ENCODE data around the gene SVIP. TPM values are rescaled to one million over a fixed set of nuclear protein-coding genes. Genes with fewer than 3 reads are reported as not detected.

SVIP gene
- total RNA-seq, 1 experiment from 2014 or later, result 49.9 TPM

- CTCF ChIA-PET, result no interaction called here
- Mint-ChIP-seq H3K4me3 (ENCODE audit: low read depth, unreplicated experiment) (no peak overlapping the region), H3K27me3 (ENCODE audit: unreplicated experiment) (no peaks in the 10 kb centered on the region), H3K4me1 (ENCODE audit: low read depth, unreplicated experiment) (peaks cover 18% of the 10 kb centered on the region), H3K9me3 (ENCODE audit: low read depth, unreplicated experiment) (no peaks in the 10 kb centered on the region), H3K27ac (ENCODE audit: unreplicated experiment) (no peak overlapping the region), H3K36me3 (ENCODE audit: insufficient read depth, unreplicated experiment) (no peaks in the 10 kb centered on the region)
- intact Hi-C loops (cut with micrococcal nuclease; ENCODE audit: unreplicated experiment), result no loop called here
- TF ChIP-seq, protein P1, sequence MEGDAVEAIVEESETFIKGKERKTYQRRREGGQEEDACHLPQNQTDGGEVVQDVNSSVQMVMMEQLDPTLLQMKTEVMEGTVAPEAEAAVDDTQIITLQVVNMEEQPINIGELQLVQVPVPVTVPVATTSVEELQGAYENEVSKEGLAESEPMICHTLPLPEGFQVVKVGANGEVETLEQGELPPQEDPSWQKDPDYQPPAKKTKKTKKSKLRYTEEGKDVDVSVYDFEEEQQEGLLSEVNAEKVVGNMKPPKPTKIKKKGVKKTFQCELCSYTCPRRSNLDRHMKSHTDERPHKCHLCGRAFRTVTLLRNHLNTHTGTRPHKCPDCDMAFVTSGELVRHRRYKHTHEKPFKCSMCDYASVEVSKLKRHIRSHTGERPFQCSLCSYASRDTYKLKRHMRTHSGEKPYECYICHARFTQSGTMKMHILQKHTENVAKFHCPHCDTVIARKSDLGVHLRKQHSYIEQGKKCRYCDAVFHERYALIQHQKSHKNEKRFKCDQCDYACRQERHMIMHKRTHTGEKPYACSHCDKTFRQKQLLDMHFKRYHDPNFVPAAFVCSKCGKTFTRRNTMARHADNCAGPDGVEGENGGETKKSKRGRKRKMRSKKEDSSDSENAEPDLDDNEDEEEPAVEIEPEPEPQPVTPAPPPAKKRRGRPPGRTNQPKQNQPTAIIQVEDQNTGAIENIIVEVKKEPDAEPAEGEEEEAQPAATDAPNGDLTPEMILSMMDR (IDR thresholded peaks at IDR 0.05; ENCODE audit: unreplicated experiment), result no peak
- no peak for DNase-seq
- no TSS peak for BruUV-seq (replicated peaks)
These were observed 22.2 kb downstream of the SVIP start for GRCh38 chr11:22807391-22807790.

DNA sequence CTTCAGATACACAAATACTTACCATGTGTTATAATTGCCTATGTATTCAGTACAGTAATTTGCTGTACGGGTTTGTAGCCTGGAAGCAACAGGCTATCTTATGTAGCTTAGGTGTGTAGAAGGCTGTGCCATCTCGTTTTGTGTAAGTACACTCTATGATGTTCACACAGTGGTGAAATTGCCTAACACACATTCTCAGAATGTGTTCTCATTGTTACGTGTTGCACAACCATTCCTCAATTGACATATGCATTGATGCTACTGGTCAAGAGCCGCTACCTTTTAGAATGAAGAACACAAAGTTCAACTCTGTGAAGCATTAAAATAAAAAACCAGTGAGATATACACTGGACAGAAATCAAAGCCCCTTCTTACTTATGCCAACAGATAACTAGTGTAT, 26.7 kb downstream of the SVIP start:
- DNase-seq, result no peak
- H3K27ac Mint-ChIP-seq (ENCODE audit: unreplicated experiment), result no peak overlapping the region
- no TSS peak for BruUV-seq (replicated peaks)
- H3K36me3 Mint-ChIP-seq (ENCODE audit: insufficient read depth, unreplicated experiment), result no peaks in the 10 kb centered on the region
- no peak overlapping the region for H3K4me3 Mint-ChIP-seq (ENCODE audit: low read depth, unreplicated experiment)
- H3K27me3 Mint-ChIP-seq (ENCODE audit: unreplicated experiment), result no peaks in the 10 kb centered on the region
- peaks cover 8% of the 10 kb centered on the region for H3K4me1 Mint-ChIP-seq (ENCODE audit: low read depth, unreplicated experiment)
- TF ChIP-seq, protein P1 (IDR thresholded peaks at IDR 0.05; ENCODE audit: unreplicated experiment), result no peak
- CTCF ChIA-PET, result no interaction called here
- H3K9me3 Mint-ChIP-seq (ENCODE audit: low read depth, unreplicated experiment), result no peaks in the 10 kb centered on the region
- intact Hi-C loops (cut with micrococcal nuclease; ENCODE audit: unreplicated experiment), result no loop called here

DNA sequence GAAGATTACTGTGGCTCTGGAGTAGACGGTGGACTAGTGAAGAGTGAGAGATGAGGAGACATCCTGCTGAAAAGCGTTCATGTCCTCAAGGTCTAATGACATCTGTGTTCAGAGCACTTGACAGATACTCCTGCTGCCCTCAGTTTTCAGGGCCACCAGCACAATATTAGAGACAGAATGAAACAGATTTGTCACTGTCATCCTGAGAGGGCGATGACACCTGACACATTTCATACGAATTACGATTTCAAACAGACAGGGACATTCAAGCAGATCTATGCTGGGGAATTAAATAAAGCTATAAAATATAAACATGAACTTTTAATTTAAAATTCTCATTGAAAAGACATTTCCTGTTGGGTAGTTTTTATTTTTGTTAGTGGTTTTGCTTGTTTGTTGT, 29.1 kb downstream of the SVIP start:
- H3K36me3 Mint-ChIP-seq (ENCODE audit: insufficient read depth, unreplicated experiment), result no peaks in the 10 kb centered on the region
- intact Hi-C loops (cut with micrococcal nuclease; ENCODE audit: unreplicated experiment), result no loop called here
- H3K4me3 Mint-ChIP-seq (ENCODE audit: low read depth, unreplicated experiment), result no peak overlapping the region
- TF ChIP-seq, protein P1 (IDR thresholded peaks at IDR 0.05; ENCODE audit: unreplicated experiment), result no peak
- no TSS peak for BruUV-seq (replicated peaks)
- no peak for DNase-seq
- CTCF ChIA-PET, result no interaction called here
- H3K27me3 Mint-ChIP-seq (ENCODE audit: unreplicated experiment), result no peaks in the 10 kb centered on the region
- no peak overlapping the region for H3K27ac Mint-ChIP-seq (ENCODE audit: unreplicated experiment)
- H3K9me3 Mint-ChIP-seq (ENCODE audit: low read depth, unreplicated experiment), result no peaks in the 10 kb centered on the region
- peaks cover 2% of the 10 kb centered on the region for H3K4me1 Mint-ChIP-seq (ENCODE audit: low read depth, unreplicated experiment)

- H3K27me3 Mint-ChIP-seq (ENCODE audit: unreplicated experiment), result no peaks in the 10 kb centered on the region
- peaks cover 10% of the 10 kb centered on the region for H3K4me1 Mint-ChIP-seq (ENCODE audit: low read depth, unreplicated experiment)
- H3K27ac Mint-ChIP-seq (ENCODE audit: unreplicated experiment), result no peak overlapping the region
- no peaks in the 10 kb centered on the region for H3K9me3 Mint-ChIP-seq (ENCODE audit: low read depth, unreplicated experiment)
- no peak for DNase-seq
- TF ChIP-seq, protein P1 (IDR thresholded peaks at IDR 0.05; ENCODE audit: unreplicated experiment), result no peak
- BruUV-seq (replicated peaks), result no TSS peak
- intact Hi-C loops (cut with micrococcal nuclease; ENCODE audit: unreplicated experiment), result no loop called here
- H3K36me3 Mint-ChIP-seq (ENCODE audit: insufficient read depth, unreplicated experiment), result no peaks in the 10 kb centered on the region
- no peak overlapping the region for H3K4me3 Mint-ChIP-seq (ENCODE audit: low read depth, unreplicated experiment)
- CTCF ChIA-PET, result no interaction called here
These were observed 30.7 kb downstream of the SVIP start for GRCh38 chr11:22798901-22799300.

- Mint-ChIP-seq H3K4me1 (ENCODE audit: low read depth, unreplicated experiment) (peaks cover 27% of the 10 kb centered on the region), H3K36me3 (ENCODE audit: insufficient read depth, unreplicated experiment) (no peaks in the 10 kb centered on the region), H3K9me3 (ENCODE audit: low read depth, unreplicated experiment) (no peaks in the 10 kb centered on the region), H3K27me3 (ENCODE audit: unreplicated experiment) (no peaks in the 10 kb centered on the region), H3K27ac (ENCODE audit: unreplicated experiment) (no peak overlapping the region), H3K4me3 (ENCODE audit: low read depth, unreplicated experiment) (no peak overlapping the region)
- no peak for DNase-seq
- intact Hi-C loops (cut with micrococcal nuclease; ENCODE audit: unreplicated experiment), result no loop called here
- no TSS peak for BruUV-seq (replicated peaks)
- CTCF ChIA-PET, result no interaction called here
- TF ChIP-seq, protein P1 (IDR thresholded peaks at IDR 0.05; ENCODE audit: unreplicated experiment), result no peak
These were observed 32.6 kb downstream of the SVIP start for GRCh38 chr11:22797047-22797446.

Measured in Calu3 (cell line).